Astrocyte (in vitro differentiated cells and primary cell): Measurements from ENCODE around the gene TEX54. TPM values are rescaled to one million over a fixed set of nuclear protein-coding genes. Genes with fewer than 3 reads are reported as not detected.

ENCODE experiments used
- DNase-seq: peaks from one replicate; pipeline ENCODE4 v3.0.0-alpha.2; 2010; ENCODE audit warnings: low read depth
- FAIRE-seq: peaks from 2 replicates; lab custom pipeline; 2011; peaks lifted over from hg19 to GRCh38; lab: Jason Lieb, UNC
- H2AFZ ChIP-seq: 2 replicates; pipeline ENCODE4 v1.6.0; 2012; ENCODE audit warnings: low read depth, low read length, inconsistent platforms
- H3K27ac ChIP-seq: 2 replicates; pipeline ENCODE4 v1.5.1; 2011; ENCODE audit warnings: low read depth, low read length, inconsistent platforms
- H3K27me3 ChIP-seq: 2 replicates; pipeline ENCODE4 v1.6.0; 2011; ENCODE audit warnings: low read length, inconsistent platforms; ENCODE audit not compliant: insufficient read depth
- H3K36me3 ChIP-seq: 2 replicates; pipeline ENCODE4 v1.5.1; 2011; ENCODE audit warnings: low read length, inconsistent platforms; ENCODE audit not compliant: insufficient read depth
- H3K4me1 ChIP-seq: 2 replicates; pipeline ENCODE4 v1.5.1; 2011; ENCODE audit warnings: low read length, inconsistent platforms; ENCODE audit not compliant: insufficient read depth
- H3K4me2 ChIP-seq: 2 replicates; pipeline ENCODE4 v1.6.0; 2012; ENCODE audit warnings: low read length, inconsistent platforms
- H3K4me3 ChIP-seq: 2 replicates; pipeline ENCODE4 v1.5.1; 2011; ENCODE audit warnings: low read depth, mild to moderate bottlenecking, low read length, inconsistent platforms; ENCODE audit not compliant: insufficient read depth
- H3K79me2 ChIP-seq: 2 replicates; pipeline ENCODE4 v1.6.0; 2012; ENCODE audit warnings: mild to moderate bottlenecking, low read length, inconsistent platforms; ENCODE audit not compliant: insufficient read depth
- H3K9ac ChIP-seq: 2 replicates; pipeline ENCODE4 v1.6.0; 2012; ENCODE audit warnings: mild to moderate bottlenecking, low read length, inconsistent platforms
- H3K9me3 ChIP-seq: 2 replicates; pipeline ENCODE4 v1.5.1; 2012; ENCODE audit warnings: low read depth, mild to moderate bottlenecking, low read length, inconsistent platforms; ENCODE audit not compliant: insufficient read depth
- H4K20me1 ChIP-seq: 2 replicates; pipeline ENCODE4 v1.6.0; 2012; ENCODE audit warnings: low read length, inconsistent platforms; ENCODE audit not compliant: insufficient read depth
- H3K27ac Mint-ChIP-seq: one replicate; pipeline ENCODE4 v1.8.0; 2021; ENCODE audit warnings: mild to moderate bottlenecking, mixed read lengths; ENCODE audit not compliant: unreplicated experiment
- H3K27me3 Mint-ChIP-seq: one replicate; pipeline ENCODE4 v1.8.0; 2021; ENCODE audit warnings: low read depth, mixed read lengths; ENCODE audit not compliant: unreplicated experiment
- H3K36me3 Mint-ChIP-seq: one replicate; pipeline ENCODE4 v1.8.0; 2021; ENCODE audit warnings: low read depth, mixed read lengths; ENCODE audit not compliant: unreplicated experiment
- H3K4me1 Mint-ChIP-seq: one replicate; pipeline ENCODE4 v1.8.0; 2021; ENCODE audit warnings: low read depth, mixed read lengths; ENCODE audit not compliant: unreplicated experiment
- H3K4me3 Mint-ChIP-seq: one replicate; pipeline ENCODE4 v1.8.0; 2021; ENCODE audit warnings: mild to moderate bottlenecking, moderate library complexity, mixed read lengths; ENCODE audit not compliant: unreplicated experiment
- H3K9me3 Mint-ChIP-seq: one replicate; pipeline ENCODE4 v1.8.0; 2021; ENCODE audit warnings: mild to moderate bottlenecking, mixed read lengths; ENCODE audit not compliant: unreplicated experiment
- EZH2 ChIP-seq: IDR thresholded peaks from 2 replicates; pipeline ENCODE4 v1.6.1; 2012; ENCODE audit warnings: mild to moderate bottlenecking, low read length, inconsistent platforms; ENCODE audit not compliant: insufficient read depth
- total RNA-seq: library from RNA; stranded (reverse); gene quantifications from 2 replicates; pipeline ENCODE4 v1.2.1, GENCODE V29; 2021
- TF ChIP-seq, protein P1 (sequence below): IDR thresholded peaks from 2 replicates; pipeline ENCODE4 v1.5.1; 2011; ENCODE audit warnings: low read depth, mild to moderate bottlenecking, inconsistent platforms, low read length, moderate library complexity; ENCODE audit not compliant: insufficient read depth

TEX54 gene
- total RNA-seq, 1 donor from 2014 or later: not detected

GRCh38 chr11:62804310-62805075 lies 28.1 kb downstream of the TEX54 start:
- Mint-ChIP-seq H3K27me3 (no peaks in the 10 kb centered on the region), H3K36me3 (peaks cover 29% of the 10 kb centered on the region), H3K27ac (peak overlapping the region; percentile 94), H3K4me3 (peak overlapping the region; percentile 98), H3K4me1 (peaks cover 24% of the 10 kb centered on the region), H3K9me3 (no peaks in the 10 kb centered on the region)
- H3K27ac ChIP-seq: peak overlapping the region; percentile 73
- peak overlapping the region; percentile 85 for H3K4me3 ChIP-seq
- H3K9me3 ChIP-seq: no peaks in the 10 kb centered on the region
- peaks cover 43% of the 10 kb centered on the region for H3K79me2 ChIP-seq
- H2AFZ ChIP-seq: no peak overlapping the region
- DNase-seq (peak; percentile 42), FAIRE-seq (no peak)
- TF ChIP-seq, protein P1, sequence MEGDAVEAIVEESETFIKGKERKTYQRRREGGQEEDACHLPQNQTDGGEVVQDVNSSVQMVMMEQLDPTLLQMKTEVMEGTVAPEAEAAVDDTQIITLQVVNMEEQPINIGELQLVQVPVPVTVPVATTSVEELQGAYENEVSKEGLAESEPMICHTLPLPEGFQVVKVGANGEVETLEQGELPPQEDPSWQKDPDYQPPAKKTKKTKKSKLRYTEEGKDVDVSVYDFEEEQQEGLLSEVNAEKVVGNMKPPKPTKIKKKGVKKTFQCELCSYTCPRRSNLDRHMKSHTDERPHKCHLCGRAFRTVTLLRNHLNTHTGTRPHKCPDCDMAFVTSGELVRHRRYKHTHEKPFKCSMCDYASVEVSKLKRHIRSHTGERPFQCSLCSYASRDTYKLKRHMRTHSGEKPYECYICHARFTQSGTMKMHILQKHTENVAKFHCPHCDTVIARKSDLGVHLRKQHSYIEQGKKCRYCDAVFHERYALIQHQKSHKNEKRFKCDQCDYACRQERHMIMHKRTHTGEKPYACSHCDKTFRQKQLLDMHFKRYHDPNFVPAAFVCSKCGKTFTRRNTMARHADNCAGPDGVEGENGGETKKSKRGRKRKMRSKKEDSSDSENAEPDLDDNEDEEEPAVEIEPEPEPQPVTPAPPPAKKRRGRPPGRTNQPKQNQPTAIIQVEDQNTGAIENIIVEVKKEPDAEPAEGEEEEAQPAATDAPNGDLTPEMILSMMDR: no peak
- no peak for TF ChIP-seq EZH2
- peak overlapping the region; percentile 96 for H3K9ac ChIP-seq
- peak overlapping the region; percentile 90 for H3K4me2 ChIP-seq
- peaks cover 49% of the 10 kb centered on the region for H4K20me1 ChIP-seq
- peaks cover 22% of the 10 kb centered on the region for H3K36me3 ChIP-seq
- H3K27me3 ChIP-seq: no peaks in the 10 kb centered on the region
- H3K4me1 ChIP-seq: peaks cover 21% of the 10 kb centered on the region

- Histone ChIP-seq H4K20me1 (peaks cover 57% of the 10 kb centered on the region), H3K4me2 (no peak overlapping the region), H3K79me2 (peaks cover 43% of the 10 kb centered on the region), H3K9me3 (no peaks in the 10 kb centered on the region), H3K4me1 (peaks cover 12% of the 10 kb centered on the region), H2AFZ (no peak overlapping the region), H3K36me3 (peaks cover 46% of the 10 kb centered on the region), H3K9ac (no peak overlapping the region), H3K27me3 (no peaks in the 10 kb centered on the region), H3K27ac (no peak overlapping the region), H3K4me3 (no peak overlapping the region)
- FAIRE-seq: no peak
- Mint-ChIP-seq H3K36me3 (peaks cover 29% of the 10 kb centered on the region), H3K9me3 (no peaks in the 10 kb centered on the region), H3K27me3 (no peaks in the 10 kb centered on the region), H3K4me3 (no peak overlapping the region), H3K4me1 (peaks cover 11% of the 10 kb centered on the region), H3K27ac (no peak overlapping the region)
- TF ChIP-seq, protein P1: no peak
- TF ChIP-seq EZH2: no peak
- DNase-seq: no peak
Observed at GRCh38 chr11:62801071-62801470, 31.6 kb downstream of the TEX54 start.

GRCh38 chr11:62799486-62799885 lies 33.2 kb downstream of the TEX54 start:
- no peaks in the 10 kb centered on the region for H3K27me3 ChIP-seq
- FAIRE-seq (no peak), DNase-seq (no peak)
- H4K20me1 ChIP-seq: peaks cover 63% of the 10 kb centered on the region
- H3K4me2 ChIP-seq: no peak overlapping the region
- H3K36me3 Mint-ChIP-seq: peaks cover 41% of the 10 kb centered on the region
- no peak overlapping the region for H3K4me3 ChIP-seq
- H3K36me3 ChIP-seq: peaks cover 60% of the 10 kb centered on the region
- no peaks in the 10 kb centered on the region for H3K9me3 ChIP-seq
- H3K9ac ChIP-seq: no peak overlapping the region
- no peaks in the 10 kb centered on the region for H3K9me3 Mint-ChIP-seq
- TF ChIP-seq EZH2: no peak
- TF ChIP-seq, protein P1: no peak
- H3K27ac Mint-ChIP-seq: no peak overlapping the region
- H3K27me3 Mint-ChIP-seq: no peaks in the 10 kb centered on the region
- H2AFZ ChIP-seq: no peak overlapping the region
- peaks cover 40% of the 10 kb centered on the region for H3K79me2 ChIP-seq
- no peak overlapping the region for H3K4me3 Mint-ChIP-seq
- H3K27ac ChIP-seq: no peak overlapping the region
- peaks cover 9% of the 10 kb centered on the region for H3K4me1 Mint-ChIP-seq
- H3K4me1 ChIP-seq: peaks cover 6% of the 10 kb centered on the region
